OCI-LY7 (cell line): ENCODE data around the gene FLVCR2.

Experiments
- CTCF ChIP-seq: fragments of 200-600 bp; sonication (generic); conservative IDR thresholded peaks from 2 replicates; pipeline ENCODE4 v1.5.1; 2014; ENCODE audit warnings: mild to moderate bottlenecking, antibody characterized with exemption, low read length, moderate library complexity, mixed read lengths
- EZH2phosphoT487 ChIP-seq: fragments of 200-600 bp; sonication (generic); IDR thresholded peaks from 2 replicates; pipeline ENCODE4 v1.6.1; 2018; ENCODE audit warnings: low read depth, borderline replicate concordance, mild to moderate bottlenecking, mixed run types, antibody characterized with exemption, low read length, moderate library complexity, mixed read lengths

GRCh38 chr14:75631453-75631831 is 53.0 kb downstream of the FLVCR2 start:
- no peak for TF ChIP-seq CTCF
- no peak for TF ChIP-seq EZH2phosphoT487
